ENCODE results near the gene NCBP2L. TPM values are rescaled to one million over a fixed set of nuclear protein-coding genes. Genes with fewer than 3 reads are reported as not detected.

NCBP2L gene
- total RNA-seq, result not detected
- long read RNA-seq, result 0 reads

DNA sequence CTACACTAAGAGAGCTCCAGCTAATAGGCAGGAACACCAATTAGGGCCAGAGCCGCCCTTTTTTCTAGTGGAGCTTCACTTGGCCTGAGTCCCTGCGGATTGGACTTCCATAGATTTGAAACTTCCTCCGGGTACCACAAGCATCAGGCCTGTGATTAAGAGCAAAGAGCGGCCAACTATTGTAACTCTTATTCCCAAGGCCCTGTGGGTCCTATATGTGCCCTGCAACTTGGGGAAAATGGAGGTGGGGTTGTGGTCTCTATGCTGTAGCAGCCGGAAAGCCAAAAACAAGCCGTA, at the start of gene NCBP2L:
Gene NCBP2L (plus strand): TSS at position 198 of the 297 bp plus-strand sequence. CDS start 16,488 bp downstream, outside the sequence.
- intact Hi-C loops (cut with DNase I), result loop anchor here (2.0 to 10.0 kb wide), 4 partner anchors 70 to 783 kb away; no protein-coding TSS in a partner anchor

DNA sequence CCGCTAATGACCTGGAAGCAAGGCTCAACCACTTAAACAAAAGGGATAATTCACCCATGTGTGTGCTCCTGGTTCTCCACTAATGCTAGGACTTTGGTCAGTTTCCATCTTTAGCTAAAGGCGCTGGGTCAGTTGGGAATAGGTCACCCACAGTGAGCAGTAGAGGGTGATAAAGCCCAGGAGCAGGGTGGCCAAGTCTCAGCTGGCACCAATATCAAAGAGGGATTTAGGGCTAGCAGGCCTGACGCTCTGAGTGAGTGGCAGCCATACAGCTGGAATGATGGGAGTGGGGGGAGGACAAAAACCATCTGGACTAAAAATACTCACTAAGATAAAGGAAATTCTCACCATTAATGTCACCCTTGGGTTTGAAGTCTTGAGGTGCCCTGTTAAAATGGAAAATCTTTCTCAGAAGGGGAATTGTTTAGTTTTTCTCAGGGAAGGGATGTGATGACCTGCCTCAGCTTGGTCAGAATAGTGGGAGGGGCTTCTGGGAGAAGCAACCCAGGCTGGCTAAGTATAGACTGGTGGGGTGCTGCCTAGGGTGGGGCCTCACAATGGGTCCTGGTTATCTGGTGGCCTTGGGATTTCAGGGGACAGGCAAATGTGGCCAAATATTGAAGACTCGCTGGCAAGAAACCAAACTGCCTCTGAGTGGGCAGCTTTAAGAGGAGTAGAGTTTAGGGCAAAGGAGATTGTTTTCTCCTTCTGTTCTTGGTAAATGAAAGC, 49.0 kb upstream of the NCBP2L start:
- no peak for DNase-seq (ENCODE audit: low spot score)
- intact Hi-C loops (cut with DNase I), result loop anchor here (2.0 kb wide), 2 partner anchors 14 to 46 kb away; partner anchors contain the start of gene TSC22D3

More for the DNA sequence above, at the start of gene NCBP2L:
- DNase-seq (ENCODE audit: low spot score), result no peak

DNA sequence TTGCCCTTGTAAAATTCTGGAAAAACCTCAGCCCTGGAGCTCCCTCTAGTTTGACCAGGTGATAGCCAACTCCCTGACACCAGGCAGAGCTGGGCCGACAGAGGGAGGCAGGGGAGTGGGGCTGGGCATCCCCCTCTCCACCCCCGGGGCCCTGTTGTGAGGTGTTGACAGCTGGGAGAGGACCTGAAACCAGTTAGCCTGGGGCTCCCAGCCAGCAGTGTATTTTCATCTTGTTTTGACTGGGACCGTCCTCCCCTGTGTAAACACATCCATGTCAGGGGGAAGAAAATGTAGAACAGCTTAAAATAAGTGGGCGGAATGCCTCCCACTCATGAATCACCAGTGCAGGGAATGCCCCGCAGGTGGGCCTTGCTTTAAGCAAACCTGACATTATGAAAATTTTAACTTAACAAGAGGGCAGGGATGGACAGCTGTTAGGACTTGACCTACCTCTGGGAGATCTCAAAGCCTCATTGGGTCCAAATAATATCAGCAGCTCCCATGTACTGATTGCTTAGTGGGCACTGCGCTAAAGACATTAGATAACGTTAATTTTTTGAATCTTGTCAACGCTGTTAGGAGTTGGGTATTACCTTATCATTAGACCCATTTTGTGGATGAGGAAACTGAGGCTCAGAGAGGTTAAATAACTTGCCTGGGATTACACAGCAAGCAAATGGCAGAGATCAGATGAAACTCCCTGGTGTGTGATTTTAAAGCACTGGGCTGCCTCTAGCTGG, 47.8 kb upstream of the NCBP2L start:
- intact Hi-C loops (cut with DNase I), result loop anchor here (2.0 kb wide), 2 partner anchors 13 to 45 kb away; partner anchors contain the start of gene TSC22D3
- peak; percentile 84 for DNase-seq (ENCODE audit: low spot score)

DNA sequence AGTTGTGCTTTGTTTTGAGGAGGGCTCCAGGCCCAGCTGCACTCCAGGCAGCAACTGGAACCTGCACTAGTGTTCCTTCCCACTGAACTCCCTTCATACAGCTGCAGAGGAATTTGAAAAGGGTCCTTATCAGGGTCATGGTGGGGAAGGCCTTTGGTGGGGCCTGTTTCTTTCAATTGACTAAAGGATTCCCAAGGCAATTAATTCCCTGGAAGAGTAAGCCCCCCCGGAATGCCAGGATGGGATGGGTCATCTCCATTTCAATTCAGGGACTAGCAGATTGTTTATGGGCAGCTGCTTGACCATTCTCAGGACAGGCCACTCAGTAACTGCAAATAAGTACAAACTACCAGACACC, 47.3 kb upstream of the NCBP2L start:
- DNase-seq (ENCODE audit: low spot score), result no peak
- intact Hi-C loops (cut with DNase I), result no loop called here

DNA sequence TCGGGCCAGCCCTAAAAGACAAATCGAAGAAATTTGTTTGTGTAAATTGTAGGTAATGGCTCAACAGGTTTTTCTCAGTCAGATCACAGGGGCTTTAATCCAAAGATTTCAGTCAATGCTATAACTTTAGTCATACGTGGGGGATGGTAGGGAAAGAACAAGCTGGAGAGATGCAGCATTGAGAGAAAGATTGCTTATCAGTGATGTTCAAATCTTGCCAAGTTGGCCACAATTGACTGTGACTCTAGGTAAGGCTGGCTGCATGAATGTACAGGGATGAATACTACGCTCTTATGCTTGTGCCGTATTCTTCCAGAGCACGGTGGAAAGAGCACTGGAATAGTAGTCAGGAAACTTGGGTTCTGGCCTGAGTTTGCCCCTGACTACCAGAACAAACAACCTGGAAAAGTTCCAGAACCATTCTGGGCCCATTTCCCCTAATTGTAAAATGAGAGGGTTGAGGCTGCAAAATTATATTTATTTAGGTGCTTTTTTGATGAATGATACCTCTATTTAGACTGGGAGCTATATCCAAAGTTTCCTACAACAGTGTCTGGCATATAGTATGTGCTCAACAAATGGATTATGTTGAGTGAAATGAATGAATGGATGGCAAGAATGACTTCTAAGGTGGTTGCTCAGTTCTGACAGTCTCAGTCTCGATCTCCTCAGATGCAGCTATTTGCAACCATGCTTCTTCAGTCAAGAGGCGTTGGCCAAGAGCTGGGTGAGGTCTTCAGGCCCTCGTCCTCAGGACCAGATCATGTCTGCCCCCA, 46.4 kb upstream of the NCBP2L start:
- intact Hi-C loops (cut with DNase I), result no loop called here
- DNase-seq (ENCODE audit: low spot score), result no peak

DNA sequence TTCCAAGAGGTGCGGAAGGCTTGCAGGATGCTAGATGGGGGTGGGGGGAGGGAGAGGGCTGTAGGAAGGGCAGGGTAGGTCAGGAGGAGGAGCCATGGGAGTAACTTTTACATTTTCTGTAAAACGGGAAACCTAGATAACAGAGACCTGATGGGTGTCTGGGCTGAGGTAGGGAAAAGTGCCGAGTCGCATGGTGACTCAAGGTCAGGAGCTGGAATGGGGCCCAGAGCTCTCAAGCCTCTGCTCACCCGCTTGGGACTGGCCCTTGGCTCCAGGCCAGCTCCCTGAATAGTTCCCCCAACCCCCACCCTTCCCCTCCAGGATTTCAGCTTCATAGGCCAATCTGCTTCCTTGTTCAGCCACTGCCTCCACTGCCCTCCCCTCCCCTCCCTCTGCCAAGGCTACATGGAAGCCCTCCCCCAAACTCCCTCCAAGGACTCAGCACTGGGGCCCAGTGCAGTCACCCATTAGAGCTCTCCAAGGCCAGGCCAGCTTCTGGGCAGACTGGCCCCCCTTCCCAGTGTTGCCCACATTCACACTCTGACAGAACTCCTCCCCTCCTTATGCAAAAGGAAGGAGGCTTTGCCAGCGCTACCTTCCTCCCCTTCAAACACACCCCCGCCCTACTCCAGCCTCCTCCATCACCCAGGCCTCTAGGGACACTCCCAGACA, 45.6 kb upstream of the NCBP2L start:
- intact Hi-C loops (cut with DNase I), result no loop called here
- DNase-seq (ENCODE audit: low spot score), result peak; percentile 91

DNA sequence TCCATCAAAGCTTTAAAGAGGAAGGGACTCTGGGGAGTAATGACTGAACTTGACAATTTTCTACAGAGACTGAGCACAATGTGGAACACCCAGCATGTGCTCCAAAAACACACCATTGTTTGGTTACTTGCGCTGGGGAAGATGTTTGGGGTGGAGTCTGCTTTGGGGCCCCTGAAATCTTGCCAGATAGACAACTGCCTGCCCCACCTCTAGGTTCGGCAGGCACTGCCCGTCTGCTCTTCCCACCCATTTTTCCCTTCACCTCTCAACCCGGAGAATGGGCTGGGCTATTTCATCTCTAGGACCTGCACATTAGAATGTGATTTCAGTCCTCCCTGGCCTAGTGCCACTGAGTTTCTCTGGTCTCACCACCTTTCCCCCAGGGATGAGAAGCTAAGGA, 43.8 kb upstream of the NCBP2L start:
- no peak for DNase-seq (ENCODE audit: low spot score)
- intact Hi-C loops (cut with DNase I), result no loop called here

DNA sequence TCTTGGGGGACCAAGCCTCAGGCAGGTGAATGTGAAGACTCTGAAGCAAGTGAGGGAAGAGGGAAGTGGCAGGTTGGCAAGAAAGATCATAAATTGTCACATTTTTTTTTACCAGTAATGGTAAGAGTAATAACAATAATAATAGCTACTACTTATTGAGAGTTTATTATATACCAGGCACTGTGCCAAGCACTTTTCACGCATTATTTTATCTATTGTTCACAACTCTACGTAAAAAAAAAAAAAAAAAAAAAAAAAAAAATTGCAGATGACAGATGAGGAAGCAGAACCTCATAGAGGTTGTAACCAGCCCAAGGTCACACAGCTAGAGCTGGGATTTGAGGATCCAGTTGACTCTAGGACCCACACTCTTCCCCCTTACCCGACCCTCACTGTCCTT, 42.9 kb upstream of the NCBP2L start:
- no peak for DNase-seq (ENCODE audit: low spot score)
- intact Hi-C loops (cut with DNase I), result no loop called here

DNA sequence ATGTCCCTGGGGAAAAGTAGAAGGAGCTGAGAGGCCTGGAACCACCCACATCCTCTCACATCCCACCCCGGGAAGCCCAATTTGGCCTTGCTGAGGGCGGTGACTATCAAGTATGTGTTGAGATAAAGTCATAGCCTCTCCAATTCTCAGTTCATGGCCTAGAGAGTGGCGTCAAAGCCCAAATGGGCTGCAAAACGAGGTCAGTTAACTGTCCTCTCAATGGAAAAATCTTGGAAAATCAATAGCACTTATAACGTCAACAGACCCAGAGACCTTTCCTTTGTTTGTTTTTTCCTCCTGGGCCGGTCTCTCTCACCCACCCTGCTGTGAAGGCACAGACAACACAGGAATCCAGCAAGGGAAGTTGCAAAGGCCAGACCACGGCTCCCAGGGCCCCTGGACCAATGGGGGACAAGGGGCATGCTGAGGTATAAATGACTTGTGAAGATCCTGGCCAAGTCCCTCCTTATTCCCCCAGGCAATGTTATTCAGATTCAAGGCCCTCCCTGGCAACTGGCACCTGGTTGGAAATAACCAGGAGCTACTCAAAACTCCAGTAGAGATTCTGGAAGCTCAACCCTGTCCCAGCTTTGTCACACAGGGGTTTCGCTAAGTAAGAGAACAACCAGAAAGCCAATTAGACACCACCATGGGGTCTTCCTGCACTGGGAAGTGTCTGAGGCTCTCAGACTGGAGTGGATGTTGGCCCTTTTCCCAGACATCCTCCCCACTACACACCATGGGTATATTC, 40.6 kb upstream of the NCBP2L start:
- no peak for DNase-seq (ENCODE audit: low spot score)
- intact Hi-C loops (cut with DNase I), result no loop called here

DNA sequence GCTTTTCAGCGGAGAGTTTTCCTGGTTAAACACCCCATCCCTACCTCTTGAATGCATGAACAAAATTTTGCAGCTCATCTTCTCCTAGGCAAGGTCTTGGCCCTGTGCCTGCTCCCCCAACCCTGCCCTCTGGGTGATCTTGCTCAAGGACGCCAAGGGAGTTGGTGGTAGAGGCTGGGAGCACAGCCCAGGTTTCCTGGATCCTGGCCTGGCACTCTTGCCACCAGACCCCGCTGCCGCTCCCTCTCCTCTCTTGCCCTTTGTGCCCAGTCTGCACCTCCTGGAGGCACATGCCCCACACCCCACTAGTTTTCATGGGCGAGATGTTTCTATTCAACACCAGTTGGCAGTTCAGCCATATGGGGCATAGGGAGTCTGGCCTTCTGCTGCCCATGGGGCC, 39.3 kb upstream of the NCBP2L start:
- DNase-seq (ENCODE audit: low spot score), result no peak

DNA sequence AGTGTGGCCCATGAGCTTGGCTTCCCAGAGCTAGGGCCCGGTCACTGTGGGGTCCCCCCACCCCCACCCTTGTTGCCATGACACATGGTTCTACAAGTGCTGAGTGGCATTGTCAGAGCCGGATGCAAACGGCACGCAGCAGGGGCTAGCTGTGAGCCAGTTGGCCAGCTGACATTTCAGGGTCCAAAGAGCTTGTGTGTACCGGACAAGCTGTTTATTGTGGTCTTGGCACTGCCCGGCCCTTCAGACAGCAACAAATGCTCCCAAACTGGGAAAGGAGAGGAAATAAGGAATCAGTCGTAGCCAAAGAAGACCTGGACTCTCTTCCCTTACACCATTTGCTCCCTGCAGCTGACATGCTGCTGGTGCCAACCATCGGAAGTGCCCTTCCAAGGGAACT, 38.8 kb upstream of the NCBP2L start:
- intact Hi-C loops (cut with DNase I), result no loop called here
- DNase-seq (ENCODE audit: low spot score), result no peak

More for the DNA sequence above, 39.3 kb upstream of the NCBP2L start:
- intact Hi-C loops (cut with DNase I), result no loop called here

DNA sequence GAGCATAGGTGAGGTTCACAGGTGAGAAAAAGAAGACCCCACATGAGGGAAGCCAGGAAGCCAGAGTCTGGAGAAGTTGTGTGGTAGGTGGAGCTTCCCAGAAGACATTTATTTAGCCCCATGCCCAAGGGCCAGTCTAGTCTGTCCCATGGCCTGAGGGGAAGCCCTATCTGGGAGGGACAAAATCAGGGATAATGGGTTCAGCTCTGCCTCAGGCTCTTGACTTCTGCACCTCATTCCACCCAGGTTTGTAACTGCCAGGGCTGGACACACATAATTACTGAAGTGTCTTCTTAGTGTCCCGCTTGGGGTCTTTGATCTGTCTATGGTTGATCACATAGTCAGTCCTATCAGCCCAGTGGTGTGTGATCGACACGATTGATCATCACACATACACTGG, 38.0 kb upstream of the NCBP2L start:
- no peak for DNase-seq (ENCODE audit: low spot score)
- intact Hi-C loops (cut with DNase I), result no loop called here

DNA sequence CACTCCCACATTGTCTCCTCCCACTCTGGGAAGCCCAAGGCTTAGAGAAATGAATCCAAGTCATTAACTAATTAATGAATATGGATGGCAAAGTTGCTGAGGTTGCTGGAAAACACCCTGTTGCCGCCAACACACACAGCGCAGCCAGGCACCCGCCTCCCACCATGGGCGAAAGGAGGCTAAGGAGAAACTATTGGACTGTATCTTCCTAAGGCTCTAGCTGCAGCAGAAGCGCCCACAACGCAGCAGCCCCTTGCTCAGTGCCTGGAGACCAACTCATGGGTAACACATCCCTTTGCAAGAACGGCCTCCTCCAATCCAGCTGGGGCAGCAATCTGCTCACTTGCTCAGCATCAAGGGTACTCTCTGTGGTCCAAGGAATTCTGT, 36.1 kb upstream of the NCBP2L start:
- intact Hi-C loops (cut with DNase I), result no loop called here
- DNase-seq (ENCODE audit: low spot score), result no peak

DNA sequence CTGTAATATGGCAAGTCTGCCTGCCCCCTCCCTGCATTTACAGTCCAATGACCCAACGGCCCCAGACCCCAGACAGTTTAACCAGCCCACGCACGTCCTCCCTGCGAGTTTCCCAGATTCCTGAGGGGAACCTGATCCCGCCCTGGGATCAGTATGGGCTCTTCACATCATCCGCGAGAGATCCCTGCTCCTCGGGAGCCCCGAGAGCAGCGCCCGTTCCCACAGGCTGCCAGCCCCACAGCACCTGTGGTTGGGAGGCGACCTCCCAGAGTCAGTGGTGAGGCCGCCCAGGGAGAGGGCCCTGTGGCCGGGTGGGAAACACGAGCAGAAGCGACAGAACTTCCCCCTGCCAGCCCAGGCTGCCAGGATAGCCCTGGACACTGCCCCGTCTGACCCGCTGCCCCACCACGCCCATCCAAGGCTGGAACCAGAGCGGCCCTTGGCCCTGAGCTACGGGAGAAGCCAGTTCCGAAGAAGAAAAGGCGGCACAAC, 34.8 kb upstream of the NCBP2L start:
- intact Hi-C loops (cut with DNase I), result loop anchor here (2.0 kb wide), 1 partner anchor 14 kb away; no protein-coding TSS in a partner anchor
- no peak for DNase-seq (ENCODE audit: low spot score)

DNA sequence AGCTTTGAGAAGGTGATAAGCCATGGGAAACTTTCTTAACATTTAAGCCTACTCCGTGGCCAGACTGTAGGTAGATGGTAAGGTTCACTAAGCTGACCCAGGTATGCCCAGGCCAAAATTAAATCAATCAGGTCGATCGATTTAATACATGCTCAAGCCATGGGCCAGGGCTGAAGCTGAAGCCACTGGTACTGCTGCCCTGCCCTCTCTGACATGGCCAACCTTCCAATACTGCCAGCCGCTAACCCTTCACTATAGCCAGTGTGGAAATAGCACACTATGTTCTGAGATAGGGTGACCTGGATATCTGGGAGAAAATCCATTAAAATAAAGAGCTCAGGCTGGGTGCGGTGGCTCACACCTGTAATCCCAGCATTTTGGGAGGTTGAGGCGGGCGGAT, 33.5 kb upstream of the NCBP2L start:
- intact Hi-C loops (cut with DNase I), result loop anchor here (2.0 kb wide), 1 partner anchor 15 kb away; no protein-coding TSS in a partner anchor

DNA sequence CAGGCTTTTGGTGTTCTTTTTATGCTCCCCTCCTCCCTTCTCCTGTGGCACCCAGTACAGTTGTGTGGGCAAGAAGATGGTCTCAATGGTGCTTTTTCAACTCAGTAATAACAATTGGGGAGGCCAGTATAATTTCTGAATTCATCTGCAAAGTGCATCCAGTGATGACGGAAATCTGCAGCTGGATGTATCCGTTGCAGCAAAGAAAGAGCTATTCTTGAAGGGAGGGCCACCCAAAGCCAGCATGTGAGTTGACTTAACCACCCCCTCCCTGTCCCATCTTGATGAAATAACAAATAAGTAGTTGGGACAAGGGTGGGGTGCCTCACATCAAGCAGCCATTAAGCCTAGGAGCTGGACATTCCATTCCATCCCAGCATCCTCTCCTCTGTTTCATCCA, 32.7 kb upstream of the NCBP2L start:
- no peak for DNase-seq (ENCODE audit: low spot score)
- intact Hi-C loops (cut with DNase I), result no loop called here

More for the DNA sequence above, 33.5 kb upstream of the NCBP2L start:
- no peak for DNase-seq (ENCODE audit: low spot score)

DNA sequence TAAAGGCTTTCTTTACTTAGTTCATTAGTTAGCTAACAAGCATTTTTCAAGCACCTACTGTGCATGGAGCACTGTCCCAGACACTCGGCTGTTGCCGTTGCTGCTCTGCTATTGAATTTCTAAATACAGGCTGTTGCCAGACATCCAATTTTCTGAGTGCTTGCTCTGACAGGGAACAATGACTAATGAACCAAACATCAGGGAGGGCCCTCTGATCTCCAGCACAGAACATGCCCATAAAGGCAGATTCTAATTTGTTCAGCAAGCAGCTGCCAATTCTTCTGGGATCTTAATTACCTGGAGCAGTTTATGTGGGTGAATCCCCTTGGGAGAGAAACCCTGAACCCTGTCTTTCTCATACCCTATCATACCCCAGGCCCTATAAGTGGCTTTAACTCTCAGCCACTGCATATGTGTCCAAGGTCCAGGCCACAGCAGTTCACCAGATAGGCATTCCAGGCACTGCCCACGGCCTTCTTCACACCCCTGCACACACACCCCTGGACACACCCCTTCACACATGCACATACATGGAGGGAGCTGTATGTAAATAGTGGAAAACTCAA, 29.9 kb upstream of the NCBP2L start:
- DNase-seq (ENCODE audit: low spot score), result no peak
- intact Hi-C loops (cut with DNase I), result loop anchor here (2.0 kb wide), 1 partner anchor 27 kb away; the partner anchor contains the start of gene TSC22D3

DNA sequence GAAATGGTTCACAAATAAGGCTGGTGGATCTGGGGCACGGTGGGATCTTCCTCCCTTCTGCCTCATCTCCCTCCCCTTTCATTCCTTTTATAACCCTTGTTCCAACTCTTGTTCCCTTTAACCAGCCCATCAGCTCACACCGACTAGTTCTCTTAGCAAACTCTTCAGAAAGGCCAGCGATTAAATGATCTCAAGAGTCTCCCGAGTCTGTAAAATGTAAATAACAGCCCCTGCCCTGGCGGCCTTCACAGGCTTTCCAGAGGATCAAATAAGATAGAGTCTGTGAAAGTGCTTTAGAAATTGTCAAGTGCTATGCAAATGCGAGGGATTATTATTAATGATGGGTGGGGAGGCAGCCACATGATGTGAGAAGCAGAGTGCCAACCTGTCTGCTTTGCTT, 29.0 kb upstream of the NCBP2L start:
- intact Hi-C loops (cut with DNase I), result loop anchor here (2.0 kb wide), 1 partner anchor 26 kb away; the partner anchor contains the start of gene TSC22D3

More for the DNA sequence above, 29.0 kb upstream of the NCBP2L start:
- DNase-seq (ENCODE audit: low spot score), result no peak

Data from cardiac septum (tissue), 1 donor.